ENCODE measurements around the gene RGS6.

RGS6 gene

DNA sequence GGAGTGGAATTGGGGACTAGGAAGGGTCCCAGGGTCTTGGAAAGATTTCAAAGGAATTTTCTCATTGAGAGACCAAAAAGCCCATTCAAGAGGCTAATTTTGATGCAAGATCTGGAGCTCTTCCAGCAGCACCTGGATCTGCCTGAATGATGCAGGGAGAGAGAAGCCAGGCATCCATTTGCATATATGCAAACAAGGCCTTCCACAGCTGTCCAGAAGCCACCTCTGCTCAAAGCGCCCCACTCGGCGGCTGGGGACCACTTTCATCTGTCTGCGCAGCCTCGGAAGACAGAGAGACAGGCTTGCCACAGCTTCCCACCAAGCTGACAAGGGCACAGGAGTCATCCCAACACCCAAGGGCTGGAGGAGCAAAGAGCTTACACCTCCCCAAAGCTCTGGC, 666.1 kb downstream of the RGS6 start:
- no peak for DNase-seq

- DNase-seq, result no peak
Observed at GRCh38 chr14:72599579-72600470, 667.6 kb downstream of the RGS6 start.

GRCh38 chr14:72600551-72601330, 668.5 kb downstream of the RGS6 start:
- no peak for DNase-seq

DNA sequence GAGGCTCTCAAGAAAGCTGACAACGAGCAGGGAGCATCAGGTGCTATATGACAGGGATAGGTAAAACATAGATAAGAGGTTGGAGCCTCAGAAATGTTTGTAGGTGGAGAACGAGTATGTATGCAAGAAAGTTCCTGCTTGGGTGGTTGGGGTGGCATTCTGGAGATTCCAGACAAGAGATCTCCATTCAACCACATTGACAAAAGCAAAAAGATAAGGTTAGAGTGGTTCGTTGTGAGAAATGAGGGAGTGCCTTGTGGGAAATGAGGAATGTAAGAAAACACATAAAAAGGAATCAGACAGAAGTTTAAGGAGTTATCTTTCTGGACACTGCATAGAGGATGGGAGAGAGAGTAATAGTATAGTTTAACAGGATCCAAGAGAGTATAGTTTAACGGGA, 671.4 kb downstream of the RGS6 start:
- DNase-seq, result no peak

GRCh38 chr14:72604133-72604532, 671.9 kb downstream of the RGS6 start:
- no peak for DNase-seq

DNA sequence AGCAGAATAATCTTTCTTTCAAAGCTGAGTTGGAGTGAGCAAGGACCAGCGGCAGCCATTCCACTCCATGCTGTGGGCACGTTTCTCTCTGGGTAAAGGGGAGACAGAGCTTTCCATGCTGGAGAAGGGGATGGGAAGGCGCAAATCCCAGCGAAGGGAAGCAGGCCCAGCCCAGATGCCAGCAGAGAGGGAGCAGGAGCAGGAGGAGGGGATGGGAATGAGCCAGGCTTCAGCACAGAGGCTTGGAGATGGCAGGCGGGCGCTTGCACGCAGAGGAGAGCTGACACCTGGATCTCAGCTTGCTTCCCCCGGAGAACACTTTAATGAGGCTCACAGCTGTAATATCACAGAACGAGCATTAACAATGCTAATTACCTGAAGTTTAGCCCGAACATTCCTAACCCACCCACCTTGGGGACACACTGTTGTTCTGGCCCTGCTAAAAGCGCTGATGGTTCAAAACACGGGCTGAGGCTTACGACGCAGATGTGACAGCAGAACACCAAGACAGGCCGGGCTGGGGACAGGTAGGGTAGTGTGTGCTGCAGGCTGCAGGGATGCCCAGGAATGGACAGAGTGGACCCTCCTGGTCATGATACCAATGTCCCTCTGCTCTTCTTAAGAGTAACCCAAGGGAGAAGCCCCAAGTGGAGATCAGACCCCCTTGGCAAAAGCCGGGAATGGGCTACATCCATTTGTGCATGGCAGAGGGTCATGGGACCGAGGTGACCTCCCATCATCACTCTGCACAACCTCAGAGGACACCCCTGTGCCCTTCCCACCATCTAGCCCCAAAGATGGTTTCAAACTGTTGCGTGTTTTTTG, 673.1 kb downstream of the RGS6 start:
- no peak for DNase-seq

- no peak for DNase-seq
Observed at GRCh38 chr14:72605921-72606220, 673.6 kb downstream of the RGS6 start.

GRCh38 chr14:72606879-72607278, 674.6 kb downstream of the RGS6 start:
- DNase-seq, result no peak

GRCh38 chr14:72607386-72608130, 675.3 kb downstream of the RGS6 start:
- no peak for DNase-seq

- DNase-seq, result no peak
Observed at GRCh38 chr14:72608391-72609204, 676.4 kb downstream of the RGS6 start.

DNA sequence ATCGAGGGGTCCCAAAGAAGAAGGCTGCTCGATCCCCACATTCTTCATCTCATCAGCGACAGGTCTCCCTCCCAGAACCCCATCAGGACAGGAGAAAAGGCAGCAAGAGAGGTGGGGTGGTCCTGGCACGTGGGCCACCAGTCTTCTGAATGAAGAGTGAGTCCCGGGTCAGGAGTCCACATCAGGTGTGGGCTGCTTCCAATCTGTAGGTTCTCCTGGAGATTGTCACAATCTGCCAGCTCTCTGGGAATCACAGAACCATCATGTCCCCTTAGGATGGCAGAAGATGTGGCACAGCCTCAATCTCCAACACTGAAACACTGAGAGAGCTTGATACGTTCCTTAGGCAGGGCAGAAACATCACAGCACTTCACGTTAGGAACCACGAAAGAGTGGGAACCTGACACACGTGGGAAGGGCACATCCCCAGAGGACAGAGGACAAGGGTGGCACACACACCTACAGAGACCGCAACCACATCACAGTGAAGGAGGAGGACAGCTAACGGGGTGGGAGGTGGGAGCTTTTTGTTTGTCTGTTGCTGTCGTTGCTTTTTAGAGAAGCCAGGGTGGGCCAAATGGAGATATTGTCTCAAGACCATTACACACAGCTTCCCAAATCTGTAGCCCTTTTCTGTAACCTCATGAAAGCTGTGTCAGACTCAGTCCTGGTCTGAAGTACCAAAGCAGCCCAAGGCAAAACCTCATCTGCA, 677.1 kb downstream of the RGS6 start:
- no peak for DNase-seq

DNA sequence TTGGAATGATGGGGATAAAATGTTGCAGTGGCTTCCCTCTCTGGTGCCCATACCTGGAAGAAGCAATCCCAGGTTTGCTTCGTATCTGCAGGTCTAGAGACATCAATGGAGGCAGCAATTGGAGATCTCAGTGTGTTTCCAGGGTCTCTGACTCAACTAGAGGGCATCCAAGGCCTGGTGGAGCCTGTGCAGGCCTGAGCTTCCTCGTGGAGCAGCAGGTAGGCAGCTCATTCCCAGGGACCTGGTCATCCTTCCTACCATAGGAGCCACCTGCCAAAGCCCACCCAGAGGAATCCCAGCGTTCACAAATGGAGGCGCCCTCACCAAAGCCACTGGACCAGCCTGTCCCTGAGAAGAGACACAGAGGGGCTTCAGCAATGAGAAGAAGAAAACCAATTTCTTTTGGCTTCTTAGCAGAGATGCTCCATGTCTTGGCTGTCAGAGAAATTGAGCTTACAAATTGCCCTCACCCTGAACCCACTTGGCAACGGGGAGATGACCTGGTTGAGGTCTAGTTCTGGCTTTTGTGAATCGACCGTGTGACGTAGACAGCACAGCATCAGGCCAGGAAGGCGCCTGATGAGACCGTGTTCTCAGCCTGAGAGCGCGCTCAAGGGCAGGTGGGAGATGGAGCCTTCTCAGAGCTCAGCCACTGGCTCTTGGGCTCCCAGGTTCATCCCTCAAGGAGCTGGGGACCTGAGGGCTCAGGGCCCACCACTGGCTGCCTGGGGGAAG, 678.0 kb downstream of the RGS6 start:
- no peak for DNase-seq

- DNase-seq, result no peak
Observed at GRCh38 chr14:72610831-72611200, 678.6 kb downstream of the RGS6 start.

- no peak for DNase-seq
Observed at GRCh38 chr14:72611506-72611905, 679.3 kb downstream of the RGS6 start.

GRCh38 chr14:72612041-72612440, 679.8 kb downstream of the RGS6 start:
- no peak for DNase-seq

DNA sequence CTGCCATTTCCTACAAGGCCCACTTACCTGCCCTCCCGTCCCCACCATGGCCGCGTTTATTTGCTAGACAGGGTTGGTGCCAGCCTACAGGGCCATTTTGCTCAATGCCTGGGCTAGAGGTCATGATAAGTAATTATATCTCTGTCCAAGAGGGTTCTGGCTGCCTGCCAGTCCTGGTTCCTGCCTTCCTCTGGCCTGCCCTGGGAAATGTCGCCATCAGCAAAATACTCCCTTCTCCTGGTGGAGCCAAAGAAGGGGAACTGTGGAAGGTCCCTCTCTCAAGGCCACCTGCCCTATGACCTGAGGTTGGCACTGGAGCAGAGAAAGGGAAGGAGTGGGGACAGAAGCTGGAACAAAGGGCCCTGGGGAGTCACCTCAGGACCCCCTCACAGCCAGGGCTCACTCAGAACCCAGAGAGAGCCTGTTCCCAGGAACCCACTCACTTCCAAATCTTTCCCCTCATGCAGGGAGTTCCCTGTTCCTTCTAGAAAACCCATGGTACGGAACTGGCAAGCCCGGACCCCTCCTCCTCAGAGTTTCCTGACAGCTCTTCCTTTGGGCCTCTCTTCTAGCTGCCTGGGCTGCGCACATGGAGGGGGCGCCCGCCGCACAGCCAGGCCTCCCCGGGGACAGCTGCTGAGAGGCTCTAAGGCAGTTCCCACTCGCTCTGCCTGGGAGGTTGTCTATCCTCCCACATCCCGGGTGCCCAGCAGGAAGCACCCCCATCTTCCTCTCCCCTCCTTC, 681.2 kb downstream of the RGS6 start:
- no peak for DNase-seq

DNA sequence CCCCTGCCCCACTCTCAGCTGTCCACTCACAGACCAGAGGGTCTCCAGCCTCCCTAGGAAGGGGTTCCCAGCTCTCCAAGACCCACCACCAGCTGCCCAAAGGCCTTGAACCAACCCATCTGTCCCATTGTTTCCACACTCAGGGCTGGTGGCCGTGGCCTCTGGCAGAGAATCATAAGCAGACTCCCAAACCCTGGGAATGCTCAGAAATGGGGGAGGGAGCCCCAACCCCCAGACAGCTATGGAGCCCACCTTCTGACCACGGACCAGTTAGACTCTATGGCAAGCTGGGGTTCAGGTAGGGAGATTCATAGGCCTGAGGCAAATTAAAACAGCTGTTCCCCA, 681.7 kb downstream of the RGS6 start:
- no peak for DNase-seq

DNA sequence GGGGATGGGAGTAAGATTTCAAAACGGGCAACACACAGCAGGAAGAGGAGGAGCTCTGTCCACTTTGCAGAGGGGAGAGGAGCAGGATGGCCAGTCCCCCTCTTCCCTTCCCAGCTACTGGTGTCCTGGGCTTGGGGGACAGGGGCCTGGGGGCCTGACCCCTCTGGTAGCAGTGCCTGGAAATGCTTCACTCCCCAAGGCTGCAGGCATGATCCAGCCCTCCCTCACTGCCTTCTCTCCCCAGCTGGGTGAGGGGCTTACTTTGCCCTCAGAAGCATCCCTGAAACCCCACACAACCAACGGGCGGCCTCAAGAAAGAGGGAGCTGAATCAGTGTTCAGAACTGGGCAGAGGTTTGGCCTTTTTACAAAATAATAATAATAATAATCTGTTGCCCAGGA, 682.1 kb downstream of the RGS6 start:
- DNase-seq, result no peak

DNA sequence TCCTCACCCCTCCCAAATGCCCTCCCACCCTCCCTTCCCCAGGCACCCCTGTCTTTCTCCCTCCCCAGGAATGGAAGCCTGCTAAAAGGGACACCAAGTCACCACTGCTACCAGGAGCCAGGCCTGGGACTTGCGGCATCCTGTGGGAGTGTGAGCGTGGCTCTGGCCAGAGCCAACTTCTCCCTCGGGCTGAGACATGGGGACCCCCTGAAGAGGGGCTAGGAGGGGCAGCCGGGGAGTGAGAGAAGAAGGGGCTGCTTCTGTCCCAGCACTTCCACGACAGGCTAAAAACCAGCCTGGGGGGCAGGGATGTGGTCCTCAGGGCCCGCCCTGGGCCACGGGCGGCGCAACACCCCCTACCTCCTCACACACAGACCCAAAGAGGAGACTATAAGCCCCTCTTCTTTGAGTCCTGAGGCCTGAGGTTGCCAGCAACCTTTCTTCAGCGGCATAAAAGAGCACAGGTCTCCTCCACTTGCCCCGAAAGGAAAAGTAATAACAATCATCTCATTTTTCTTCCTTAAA, 682.7 kb downstream of the RGS6 start:
- DNase-seq, result no peak

Measured in COR-L47 (cell line).